ENCODE measurements around the gene CTNND2. TPM values are rescaled to one million over a fixed set of nuclear protein-coding genes. Genes with fewer than 3 reads are reported as not detected.

The CTNND2 gene
- polyA plus RNA-seq, 1 of the 3 experiments (the other 2 are of a cell fraction), result not detected

DNA sequence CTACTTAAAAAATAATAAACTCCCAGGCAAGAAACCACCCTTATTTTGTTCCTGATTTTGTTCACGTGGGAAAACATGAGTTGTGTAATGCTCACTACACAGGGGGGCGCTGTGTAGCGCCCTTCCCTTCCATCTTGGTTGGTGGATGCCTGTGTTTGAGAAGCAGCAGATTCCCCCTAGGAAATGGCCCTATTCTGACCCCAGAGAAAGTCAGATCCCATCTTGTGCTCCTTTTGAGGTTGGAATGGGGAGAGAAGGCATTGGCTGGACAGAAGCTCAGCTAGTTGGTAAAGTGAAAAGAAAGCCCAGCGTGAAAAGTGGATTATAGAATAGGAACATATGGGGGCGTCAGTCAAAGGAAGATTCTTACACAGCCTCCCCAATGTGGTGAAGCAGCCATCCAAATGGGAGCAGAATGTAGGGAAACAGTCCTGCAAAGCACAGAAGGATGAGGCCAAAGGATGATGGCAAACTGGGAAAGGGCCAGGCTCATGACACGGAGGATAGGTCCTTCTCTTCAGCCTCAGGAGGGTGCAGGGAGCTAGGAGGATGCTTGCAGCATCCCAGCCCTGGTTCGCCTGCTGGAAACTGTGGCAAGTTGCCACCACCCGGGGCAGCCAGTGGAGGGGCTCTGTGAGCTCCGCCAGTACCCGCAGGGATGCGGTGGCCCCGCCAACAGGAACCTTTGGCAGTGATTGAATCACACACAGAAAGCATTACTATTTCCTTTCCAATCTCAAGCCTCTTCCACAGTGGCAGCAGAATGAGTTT is 829.0 kb downstream of the CTNND2 start:
- no peaks in the 10 kb centered on the region for H3K4me1 ChIP-seq (ENCODE audit: control insufficient read depth in 1 of 2, insufficient read depth in 2 of 2, low read depth in 1 of 2, low read length in 1 of 2)

DNA sequence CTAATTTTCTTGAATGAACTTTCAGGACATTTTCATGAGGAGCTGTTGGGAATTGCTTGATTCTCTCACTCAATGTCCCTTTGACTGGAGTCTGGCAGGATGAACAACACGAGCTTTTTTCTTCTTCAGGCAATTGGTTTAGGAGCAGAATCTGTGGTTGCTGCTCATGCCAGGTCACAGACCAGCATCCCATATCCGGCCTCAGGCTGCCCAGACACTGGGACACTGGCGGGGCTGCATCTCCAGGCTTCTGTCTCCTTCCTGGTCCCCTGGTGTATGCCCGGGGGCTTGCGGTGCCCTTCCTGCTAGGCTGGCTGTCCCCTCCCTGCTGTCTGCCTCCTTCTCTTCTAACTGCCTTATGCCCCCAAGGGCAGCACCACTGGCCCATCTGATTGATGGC is 831.7 kb downstream of the CTNND2 start:
- Histone ChIP-seq H3F3A (replicated peaks; ENCODE audit: insufficient read depth) (no peaks in the 10 kb centered on the region), H3K4me3 (ENCODE audit: low read depth in 2 of 2, low read length in 1 of 2) (no peak overlapping the region), H3K9ac (no peak overlapping the region), H3K4me2 (no peak overlapping the region), H3K4me1 (ENCODE audit: control insufficient read depth in 1 of 2, insufficient read depth in 2 of 2, low read depth in 1 of 2, low read length in 1 of 2) (no peaks in the 10 kb centered on the region), H3K36me3 (replicated peaks in 1 of 2; ENCODE audit: control insufficient read depth in 1 of 2, insufficient read depth in 2 of 2, low read length in 1 of 2) (no peaks in the 10 kb centered on the region), H3K27ac (ENCODE audit: low read depth in 2 of 2, low read length in 1 of 2) (no peak overlapping the region), H3K9me3 (no peaks in the 10 kb centered on the region), H3K9me2 (no peaks in the 10 kb centered on the region), H2AFZ (ENCODE audit: low read depth) (no peak overlapping the region), H3K27me3 (ENCODE audit: insufficient read depth) (no peaks in the 10 kb centered on the region), H4K20me1 (ENCODE audit: insufficient read depth) (no peaks in the 10 kb centered on the region), H3K79me2 (ENCODE audit: insufficient read depth) (no peaks in the 10 kb centered on the region)
- WGBS (ENCODE audit: low lambda C conversion rate), result 4% methylated on average over 4 of the region's 5 CpGs
- DNase-seq, result peak; percentile 14
- ChIA-PET POLR2A (no interaction called here), CTCF (interaction anchor here (1.3 kb wide), 1 partner anchor 13 kb away, joined by 3 read pairs; no protein-coding TSS in a partner anchor)
- TF ChIP-seq MXI1 (IDR thresholded peaks at IDR 0.05; ENCODE audit: low read depth, low read length), result no peak
- TF ChIP-seq RAD21 (IDR thresholded peaks at IDR 0.05; ENCODE audit: low read length), result no peak
- TF ChIP-seq ELF1 (IDR thresholded peaks at IDR 0.05), result no peak
- TF ChIP-seq NRF1 (IDR thresholded peaks at IDR 0.05; ENCODE audit: low read depth, low read length), result no peak
- no peak for TF ChIP-seq EZH2phosphoT487 (IDR thresholded peaks at IDR 0.05; ENCODE audit: borderline replicate concordance, low read depth)
- TF ChIP-seq TAF1 (IDR thresholded peaks at IDR 0.05; ENCODE audit: borderline replicate concordance, low read depth, low read length), result no peak
- no peak for TF ChIP-seq MEF2A (IDR thresholded peaks at IDR 0.05; ENCODE audit: borderline replicate concordance, low read depth)
- TF ChIP-seq YY1 (IDR thresholded peaks at IDR 0.05; ENCODE audit: low read depth), result no peak
- TF ChIP-seq, protein P1, sequence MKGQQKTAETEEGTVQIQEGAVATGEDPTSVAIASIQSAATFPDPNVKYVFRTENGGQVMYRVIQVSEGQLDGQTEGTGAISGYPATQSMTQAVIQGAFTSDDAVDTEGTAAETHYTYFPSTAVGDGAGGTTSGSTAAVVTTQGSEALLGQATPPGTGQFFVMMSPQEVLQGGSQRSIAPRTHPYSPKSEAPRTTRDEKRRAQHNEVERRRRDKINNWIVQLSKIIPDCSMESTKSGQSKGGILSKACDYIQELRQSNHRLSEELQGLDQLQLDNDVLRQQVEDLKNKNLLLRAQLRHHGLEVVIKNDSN (IDR thresholded peaks at IDR 0.05; ENCODE audit: borderline replicate concordance, low read depth), result no peak
- no peak for TF ChIP-seq FOXJ3 (CRISPR knock-in tag; IDR thresholded peaks at IDR 0.05)

More for the DNA sequence above, 829.0 kb downstream of the CTNND2 start:
- TF ChIP-seq, protein P2, sequence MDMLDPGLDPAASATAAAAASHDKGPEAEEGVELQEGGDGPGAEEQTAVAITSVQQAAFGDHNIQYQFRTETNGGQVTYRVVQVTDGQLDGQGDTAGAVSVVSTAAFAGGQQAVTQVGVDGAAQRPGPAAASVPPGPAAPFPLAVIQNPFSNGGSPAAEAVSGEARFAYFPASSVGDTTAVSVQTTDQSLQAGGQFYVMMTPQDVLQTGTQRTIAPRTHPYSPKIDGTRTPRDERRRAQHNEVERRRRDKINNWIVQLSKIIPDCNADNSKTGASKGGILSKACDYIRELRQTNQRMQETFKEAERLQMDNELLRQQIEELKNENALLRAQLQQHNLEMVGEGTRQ (IDR thresholded peaks at IDR 0.05; ENCODE audit: borderline replicate concordance, low read depth, low read length), result no peak
- TF ChIP-seq EZH2phosphoT487 (IDR thresholded peaks at IDR 0.05; ENCODE audit: borderline replicate concordance, low read depth) (no peak), CTCF (IDR thresholded peaks at IDR 0.05) (peak; percentile 39; the same call in 1 of the 2 replicates), RAD21 (IDR thresholded peaks at IDR 0.05; ENCODE audit: low read length) (no peak)
- no peaks in the 10 kb centered on the region for H3K27me3 ChIP-seq (ENCODE audit: insufficient read depth)
- no peak overlapping the region for H2AFZ ChIP-seq (ENCODE audit: low read depth)
- H3K9me3 ChIP-seq, result no peaks in the 10 kb centered on the region
- no peaks in the 10 kb centered on the region for H4K20me1 ChIP-seq (ENCODE audit: insufficient read depth)
- peak; percentile 14 for DNase-seq
- 30% methylated on average over 8 of the region's 12 CpGs for WGBS (ENCODE audit: low lambda C conversion rate)
- ChIA-PET CTCF (no interaction called here), POLR2A (no interaction called here)
- H3K27ac ChIP-seq (ENCODE audit: low read depth in 2 of 2, low read length in 1 of 2), result no peak overlapping the region
- H3K4me2 ChIP-seq, result no peak overlapping the region
- H3K9ac ChIP-seq, result no peak overlapping the region
- H3K36me3 ChIP-seq (replicated peaks in 1 of 2; ENCODE audit: control insufficient read depth in 1 of 2, insufficient read depth in 2 of 2, low read length in 1 of 2), result no peaks in the 10 kb centered on the region
- H3F3A ChIP-seq (replicated peaks; ENCODE audit: insufficient read depth), result no peaks in the 10 kb centered on the region
- H3K9me2 ChIP-seq, result no peaks in the 10 kb centered on the region
- peak overlapping the region in 1 of 2 experiments; percentile 32; a peak in 1 of 4 replicates for H3K4me3 ChIP-seq (ENCODE audit: low read depth in 2 of 2, low read length in 1 of 2)
- no peaks in the 10 kb centered on the region for H3K79me2 ChIP-seq (ENCODE audit: insufficient read depth)

All from SK-N-SH (cell line).